OCI-LY3 (cell line): ENCODE measurements around the gene PPFIBP2.

Source experiments
- H2AFZ ChIP-seq: fragments of 200-600, 300-600 bp; shearing (Covaris generic); 2 replicates; pipeline ENCODE4 v1.6.0; 2014; ENCODE audit warnings: antibody characterized with exemption, low read depth, low read length
- H3K27ac ChIP-seq: fragments of 200-600, 300-600 bp; sonication (generic); 2 replicates; pipeline ENCODE4 v1.5.1; 2014; ENCODE audit warnings: mild to moderate bottlenecking, low read length, moderate library complexity, mixed read lengths
- H3K27me3 ChIP-seq: fragments of 200-600, 300-600 bp; sonication (generic); 2 replicates; pipeline ENCODE4 v1.6.1; 2014; ENCODE audit warnings: low read depth, low read length, mixed read lengths
- H3K36me3 ChIP-seq: fragments of 200-600, 300-600 bp; sonication (generic); replicated peaks from 2 replicates; pipeline ENCODE3; 2014; ENCODE audit warnings: low read depth, low read length, mixed read lengths
- H3K4me1 ChIP-seq: fragments of 300-600, 200-600 bp; sonication (generic); 2 replicates; pipeline ENCODE4 v1.6.1; 2014; ENCODE audit warnings: low read length, mixed read lengths
- H3K4me2 ChIP-seq: fragments of 200-600, 300-600 bp; sonication (generic); 2 replicates; pipeline ENCODE4 v1.6.1; 2014; ENCODE audit warnings: low read length, mixed read lengths
- H3K4me3 ChIP-seq: fragments of 300-600, 200-600 bp; sonication (generic); 2 replicates; pipeline ENCODE4 v1.5.1; 2014; ENCODE audit warnings: antibody characterized with exemption, mild to moderate bottlenecking, low read length, moderate library complexity
- H3K79me2 ChIP-seq: fragments of 300-600, 200-600 bp; shearing (Covaris generic); 2 replicates; pipeline ENCODE4 v1.6.1; 2014; ENCODE audit warnings: mild to moderate bottlenecking, low read length, mixed read lengths
- H3K9ac ChIP-seq: fragments of 300-600, 200-600 bp; shearing (Covaris generic); 2 replicates; pipeline ENCODE4 v1.6.0; 2014; ENCODE audit warnings: mild to moderate bottlenecking, low read length, moderate library complexity
- H3K9me3 ChIP-seq: fragments of 200-600, 300-600 bp; shearing (Covaris generic); 2 replicates; pipeline ENCODE4 v1.6.1; 2014; ENCODE audit warnings: low read length, mixed read lengths; ENCODE audit not compliant: insufficient read depth
- H4K20me1 ChIP-seq: fragments of 200-600, 300-600 bp; sonication (generic); 2 replicates; pipeline ENCODE4 v1.6.1; 2016; ENCODE audit warnings: low read length, mixed read lengths; ENCODE audit not compliant: insufficient read depth
- CTCF ChIP-seq: fragments of 200-600, 300-600 bp; sonication (generic); IDR thresholded peaks from 2 replicates; pipeline ENCODE4 v1.5.1; 2014; ENCODE audit warnings: antibody characterized with exemption, low read length, low read depth
- EZH2phosphoT487 ChIP-seq: fragments of 200-600 bp; shearing (Covaris generic); IDR thresholded peaks from 2 replicates; pipeline ENCODE4 v1.6.1; 2018; ENCODE audit warnings: antibody characterized with exemption, mixed run types, low read depth

PPFIBP2 gene

DNA sequence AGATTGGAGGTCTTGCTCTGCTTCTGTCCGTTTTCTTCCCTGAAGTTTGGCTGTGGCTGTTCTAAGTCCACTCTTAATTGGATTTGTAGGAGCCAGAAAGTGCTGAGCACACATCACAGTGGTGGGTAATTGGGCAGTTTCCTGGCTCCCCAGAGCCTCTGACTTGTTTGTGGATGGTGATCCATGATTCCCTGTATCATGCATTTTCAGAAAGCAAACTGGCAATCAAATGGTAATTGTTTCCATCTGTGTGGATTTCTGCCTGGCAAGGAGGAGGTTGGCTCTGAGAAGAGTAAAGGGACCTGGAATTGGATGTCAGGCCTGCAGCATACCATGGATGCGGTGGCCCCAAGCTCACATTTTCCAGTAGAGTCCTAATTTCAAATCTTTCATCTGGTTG lies 49.5 kb downstream of the PPFIBP2 start:
- H3K9ac ChIP-seq: no peak overlapping the region
- no peak overlapping the region for H3K4me2 ChIP-seq
- no peak overlapping the region for H3K4me3 ChIP-seq
- H3K79me2 ChIP-seq: peaks cover 45% of the 10 kb centered on the region
- H3K27me3 ChIP-seq: no peaks in the 10 kb centered on the region
- peaks cover 62% of the 10 kb centered on the region for H3K36me3 ChIP-seq
- no peaks in the 10 kb centered on the region; the same call in 1 of the 2 replicates for H3K9me3 ChIP-seq
- no peak overlapping the region for H2AFZ ChIP-seq
- no peak overlapping the region for H3K27ac ChIP-seq
- peaks cover 10% of the 10 kb centered on the region; the same call in 1 of the 2 replicates for H4K20me1 ChIP-seq
- no peak for TF ChIP-seq CTCF
- TF ChIP-seq EZH2phosphoT487: no peak
- H3K4me1 ChIP-seq: peaks cover 32% of the 10 kb centered on the region

DNA sequence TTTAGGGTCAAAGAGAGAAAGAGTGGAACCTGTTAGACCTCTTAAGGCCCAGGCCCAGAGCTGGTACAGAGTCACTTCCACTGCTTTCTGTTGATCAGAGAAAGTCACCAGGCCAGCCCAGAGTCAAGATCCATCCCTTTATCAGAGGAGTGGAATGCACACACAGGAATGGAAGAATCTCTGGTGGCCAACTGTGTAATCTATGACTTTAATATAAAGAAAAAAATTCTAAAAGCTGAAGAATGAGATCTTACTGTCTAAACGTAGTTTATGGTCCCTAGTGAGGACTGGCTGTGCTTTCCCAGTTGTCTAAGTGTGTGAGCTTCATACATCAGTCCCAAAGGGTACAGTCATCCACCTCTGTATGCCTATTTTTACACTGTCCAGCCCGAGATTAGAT lies 51.0 kb downstream of the PPFIBP2 start:
- Histone ChIP-seq H3K4me3 (no peak overlapping the region), H3K9me3 (no peaks in the 10 kb centered on the region; the same call in 1 of the 2 replicates), H3K27me3 (no peaks in the 10 kb centered on the region), H3K4me1 (peaks cover 17% of the 10 kb centered on the region), H3K4me2 (no peak overlapping the region), H3K9ac (no peak overlapping the region), H3K27ac (no peak overlapping the region), H3K79me2 (peaks cover 32% of the 10 kb centered on the region), H2AFZ (no peak overlapping the region), H4K20me1 (peaks cover 10% of the 10 kb centered on the region; the same call in 1 of the 2 replicates), H3K36me3 (peaks cover 69% of the 10 kb centered on the region)
- TF ChIP-seq CTCF (no peak), EZH2phosphoT487 (no peak)

DNA sequence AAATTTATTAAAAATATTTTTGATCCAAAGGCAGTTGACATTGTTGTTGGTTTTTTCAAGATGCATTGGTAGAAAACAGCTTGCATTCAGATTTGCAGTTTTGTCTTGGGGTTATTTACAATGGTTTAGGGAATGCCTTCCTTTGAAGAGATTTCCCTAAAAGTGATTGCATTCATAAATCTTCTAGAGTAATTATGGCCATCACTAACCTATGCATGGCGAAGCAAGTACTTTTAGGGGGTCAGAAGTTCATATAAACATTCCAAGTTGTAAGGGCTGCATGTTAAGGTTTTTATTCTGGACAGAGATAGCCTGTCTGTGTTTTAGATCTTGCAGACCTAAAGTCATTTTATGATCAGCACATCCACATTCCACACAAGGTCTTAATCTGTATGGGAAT lies 53.5 kb downstream of the PPFIBP2 start:
- Histone ChIP-seq H3K4me2 (no peak overlapping the region), H3K9ac (no peak overlapping the region), H2AFZ (no peak overlapping the region), H4K20me1 (peaks cover 27% of the 10 kb centered on the region; the same call in 1 of the 2 replicates), H3K79me2 (peaks cover 12% of the 10 kb centered on the region), H3K36me3 (peaks cover 62% of the 10 kb centered on the region), H3K9me3 (no peaks in the 10 kb centered on the region; the same call in 1 of the 2 replicates), H3K4me3 (no peak overlapping the region), H3K4me1 (peaks cover 10% of the 10 kb centered on the region), H3K27ac (no peak overlapping the region), H3K27me3 (no peaks in the 10 kb centered on the region)
- TF ChIP-seq EZH2phosphoT487 (no peak), CTCF (no peak)

DNA sequence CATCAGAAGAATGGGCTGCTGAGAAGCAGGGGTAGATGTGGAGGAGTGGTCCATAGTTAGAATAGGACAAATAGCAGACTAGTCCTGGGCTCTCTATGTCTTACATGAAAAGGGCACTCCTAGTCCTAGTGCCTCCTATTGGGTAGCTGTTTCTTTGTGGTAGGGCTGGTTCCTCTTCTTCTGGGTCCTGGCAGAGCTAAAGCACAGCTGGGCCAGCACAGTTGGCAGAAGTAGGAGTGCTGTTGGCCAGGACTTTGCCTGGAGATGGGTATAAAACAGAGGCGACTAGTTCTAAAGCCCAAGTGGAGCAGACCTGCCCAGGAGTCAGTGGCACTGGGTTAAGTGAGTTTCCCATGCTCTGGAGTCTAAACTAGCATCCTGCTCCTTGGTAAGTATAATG lies 55.2 kb downstream of the PPFIBP2 start:
- Histone ChIP-seq H3K4me2 (no peak overlapping the region), H2AFZ (no peak overlapping the region), H3K27me3 (no peaks in the 10 kb centered on the region), H3K27ac (no peak overlapping the region), H3K4me3 (no peak overlapping the region), H3K4me1 (peaks cover 8% of the 10 kb centered on the region), H4K20me1 (peaks cover 19% of the 10 kb centered on the region; the same call in 1 of the 2 replicates), H3K9ac (no peak overlapping the region), H3K9me3 (no peaks in the 10 kb centered on the region; the same call in 1 of the 2 replicates), H3K79me2 (no peaks in the 10 kb centered on the region), H3K36me3 (peaks cover 61% of the 10 kb centered on the region)
- no peak for TF ChIP-seq CTCF
- no peak for TF ChIP-seq EZH2phosphoT487
